ENCODE data around the gene LRIG1.

LRIG1 gene

DNA sequence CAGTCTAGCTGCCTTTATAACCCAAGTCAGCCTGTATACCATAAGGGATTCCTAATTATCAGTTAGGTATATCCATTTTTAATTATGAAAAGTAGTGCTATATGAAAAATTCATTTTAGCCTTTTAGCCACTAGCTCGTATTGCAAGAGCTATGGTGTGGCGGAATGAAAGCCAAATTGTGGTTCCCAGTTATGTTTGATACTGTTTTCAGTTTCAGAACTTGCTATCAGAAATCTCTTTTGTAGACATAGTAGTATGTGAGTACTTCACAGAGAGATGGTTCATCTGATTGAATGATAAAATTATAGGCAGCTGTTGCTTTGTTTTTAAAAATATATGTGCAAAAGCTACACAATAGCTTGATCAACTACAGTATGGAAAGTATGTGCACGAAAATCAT lies 145.4 kb downstream of the LRIG1 start:
- DNase-seq, result no peak
- intact Hi-C loops (cut with DNase I), result no loop called here

- intact Hi-C loops (cut with DNase I), result no loop called here
- no peak for DNase-seq
These were observed 146.8 kb downstream of the LRIG1 start for GRCh38 chr3:66354001-66354400.

DNA sequence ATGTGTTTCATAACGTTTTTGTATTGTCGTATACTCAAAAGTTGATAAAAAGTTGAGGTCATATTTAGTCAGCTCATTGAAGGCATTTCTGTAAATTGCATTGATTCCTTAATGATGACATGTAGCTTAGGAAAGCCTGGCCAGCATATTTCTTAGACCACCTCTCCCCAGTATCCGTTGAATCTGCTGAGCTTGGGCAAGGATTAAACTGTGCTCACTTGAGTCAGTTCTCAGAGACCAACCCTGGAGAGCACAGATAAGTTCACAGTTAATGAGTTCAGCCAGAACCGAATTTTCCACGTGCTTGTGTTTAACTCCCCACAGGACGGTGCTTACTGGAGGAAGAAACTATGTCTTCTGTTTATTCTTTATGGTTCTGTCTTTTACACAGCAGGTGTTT lies 147.3 kb downstream of the LRIG1 start:
- DNase-seq, result no peak
- intact Hi-C loops (cut with DNase I), result no loop called here

- intact Hi-C loops (cut with DNase I), result no loop called here
These were observed 147.8 kb downstream of the LRIG1 start for GRCh38 chr3:66353039-66353438.

GRCh38 chr3:66350601-66351000 lies 150.2 kb downstream of the LRIG1 start:
- intact Hi-C loops (cut with DNase I), result no loop called here

More at GRCh38 chr3:66353039-66353438, 147.8 kb downstream of the LRIG1 start:
- no peak for DNase-seq

GRCh38 chr3:66348704-66349103 lies 152.1 kb downstream of the LRIG1 start:
- peak in 16 of 42 donors; percentile 17 to 82 (median 50) for DNase-seq
- intact Hi-C loops (cut with DNase I), result no loop called here

More at GRCh38 chr3:66350601-66351000, 150.2 kb downstream of the LRIG1 start:
- no peak for DNase-seq

DNA sequence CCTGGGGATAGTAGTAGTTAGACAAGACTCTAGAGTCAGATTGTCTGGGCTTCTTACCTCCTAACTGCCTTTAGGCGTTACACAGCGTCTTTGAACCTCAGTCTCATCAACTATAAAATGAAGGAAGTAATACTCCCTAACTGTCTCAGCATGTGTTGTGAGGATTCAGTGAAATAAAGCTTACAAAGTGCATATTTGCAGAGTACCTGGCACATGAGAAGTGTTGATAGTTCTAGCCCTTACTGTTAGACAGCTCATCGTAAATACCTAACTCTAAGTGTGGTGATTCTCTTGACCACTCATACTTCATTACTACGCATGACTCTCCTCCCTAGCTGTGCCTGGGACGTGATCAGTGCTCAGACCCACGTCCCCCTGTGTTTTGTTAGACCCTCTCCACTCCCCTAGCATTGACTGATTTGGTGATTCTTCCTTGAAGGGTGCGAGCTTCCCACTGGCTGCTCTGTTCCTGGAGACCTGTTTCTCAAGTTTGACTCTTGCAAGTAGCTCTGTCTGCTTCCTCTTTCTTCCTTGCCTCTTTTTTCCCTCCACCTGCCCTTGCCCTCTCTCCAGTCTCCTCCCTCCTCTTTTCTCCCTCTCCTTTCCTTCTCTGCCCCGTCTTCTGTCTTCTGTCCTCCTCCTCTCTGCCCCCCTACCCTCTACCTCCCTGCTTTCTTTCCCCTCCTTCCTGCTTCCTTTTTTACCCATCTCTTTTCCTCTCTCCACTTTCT lies 155.8 kb downstream of the LRIG1 start:
- intact Hi-C loops (cut with DNase I), result no loop called here
- no peak for DNase-seq

DNA sequence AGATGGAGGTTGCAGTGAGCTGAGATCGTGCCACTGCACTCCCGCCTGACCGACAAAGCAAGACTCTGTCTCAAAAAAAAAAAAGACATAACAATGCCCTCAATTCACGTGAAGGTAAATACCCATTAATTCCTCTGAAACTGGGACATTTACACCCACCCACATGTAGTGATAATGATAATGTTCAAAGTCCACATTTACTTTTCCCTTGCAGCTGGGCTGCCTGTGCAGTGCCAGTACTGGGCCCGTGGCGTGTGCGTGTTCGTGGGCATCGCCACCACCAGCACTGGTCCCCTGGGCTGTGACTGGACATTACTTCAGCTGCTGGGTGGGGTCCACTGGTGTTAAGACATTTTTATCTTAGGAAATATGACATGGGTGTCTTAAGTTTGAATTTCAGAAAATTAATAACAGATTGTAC lies 156.4 kb downstream of the LRIG1 start:
- no peak for DNase-seq
- intact Hi-C loops (cut with DNase I), result no loop called here

DNA sequence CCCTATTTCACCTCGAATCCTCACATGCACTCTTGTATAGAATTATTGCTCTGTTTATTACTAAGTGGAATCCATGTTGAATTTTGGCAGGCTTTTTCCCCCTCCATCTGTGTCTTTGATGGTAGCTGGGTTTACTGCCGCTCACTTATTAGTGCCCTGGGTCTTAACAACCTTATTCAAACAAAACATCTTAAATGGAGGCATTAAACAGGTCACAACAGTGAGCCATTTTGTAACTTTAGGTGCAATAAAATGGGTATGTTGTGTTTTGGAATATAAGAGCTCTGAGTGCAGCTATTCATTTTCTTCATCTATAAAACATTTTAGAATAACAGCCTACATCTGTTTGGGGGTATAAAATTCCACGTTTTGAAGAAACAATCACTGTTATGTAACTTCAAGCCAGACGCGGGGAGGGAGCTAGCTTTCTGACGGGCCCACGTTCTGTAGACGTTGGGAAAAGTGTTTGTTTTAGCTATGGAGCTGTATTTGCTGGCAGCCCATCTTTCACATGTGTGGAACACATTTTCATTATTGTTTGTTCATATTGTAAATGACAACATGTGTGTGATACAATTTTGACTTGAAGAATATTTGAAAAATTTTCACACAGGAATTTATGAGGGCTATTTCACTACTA lies 158.0 kb downstream of the LRIG1 start:
- DNase-seq, result peak in 1 of 42 donors; percentile 5
- intact Hi-C loops (cut with DNase I), result no loop called here

GRCh38 chr3:66338927-66339326 lies 161.9 kb downstream of the LRIG1 start:
- DNase-seq, result no peak
- intact Hi-C loops (cut with DNase I), result no loop called here

DNA sequence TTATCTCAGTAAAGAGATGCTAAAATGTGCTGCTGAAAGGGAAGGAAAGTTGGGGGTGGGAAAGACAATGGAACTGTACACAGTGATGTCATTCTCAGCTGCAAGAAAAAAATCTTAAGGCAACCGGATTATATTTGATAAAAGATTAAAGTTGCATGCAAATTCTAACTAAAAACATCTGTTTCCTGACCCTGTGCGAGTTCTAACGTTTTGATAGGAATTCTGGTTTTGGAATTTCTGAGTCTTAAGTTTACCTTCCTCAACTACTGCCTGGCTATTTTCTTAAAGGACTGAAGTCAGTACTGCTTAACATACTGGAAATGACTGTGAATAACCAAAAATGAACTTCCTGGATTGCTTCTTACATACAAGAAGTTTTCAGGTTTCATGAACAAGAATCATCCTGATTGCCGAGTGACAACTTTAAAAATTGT lies 164.5 kb downstream of the LRIG1 start:
- no peak for DNase-seq

DNA sequence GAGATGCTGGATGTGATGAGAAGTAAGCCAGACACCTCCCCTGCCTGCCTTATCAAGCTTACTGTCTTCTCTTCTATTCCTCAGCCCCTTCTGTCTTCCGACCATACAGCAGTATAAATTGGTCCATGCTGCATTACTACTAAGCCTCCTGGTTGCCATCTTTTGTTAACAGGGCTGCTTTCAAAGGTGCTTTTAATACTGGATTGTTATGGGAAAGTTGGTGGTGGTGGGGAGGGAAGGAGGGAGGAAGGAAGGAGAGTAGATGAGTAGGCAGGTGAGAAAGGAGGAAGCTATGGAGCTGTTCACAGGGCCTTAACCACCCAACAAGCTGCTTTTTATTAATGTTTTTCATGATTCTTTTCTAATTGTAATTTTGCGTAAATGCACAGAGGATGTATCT lies 165.2 kb downstream of the LRIG1 start:
- intact Hi-C loops (cut with DNase I), result no loop called here
- DNase-seq, result no peak

More for the DNA sequence above, 164.5 kb downstream of the LRIG1 start:
- intact Hi-C loops (cut with DNase I), result no loop called here
